HL-60 (cell line): ENCODE measurements around the gene TOGARAM2.

Experiments
- CTCF ChIP-seq: IDR thresholded peaks from one replicate; pipeline ENCODE4 v1.5.1; 2011; ENCODE audit warnings: low read length, control low read depth, inconsistent platforms; ENCODE audit not compliant: insufficient read depth
- GABPA ChIP-seq: IDR thresholded peaks from 2 replicates; pipeline ENCODE4 v1.6.1; 2012; ENCODE audit warnings: low read depth
- SPI1 ChIP-seq: IDR thresholded peaks from 2 replicates; pipeline ENCODE4 v1.6.1; 2012; ENCODE audit warnings: low read depth, mild to moderate bottlenecking, borderline replicate concordance

GRCh38 chr2:28934769-28935168, 46.3 kb upstream of the TOGARAM2 start:
- TF ChIP-seq CTCF, result no peak
- TF ChIP-seq GABPA, result no peak
- no peak for TF ChIP-seq SPI1
